ENCODE data around the gene BTBD2. TPM values are rescaled to one million over a fixed set of nuclear protein-coding genes. Genes with fewer than 3 reads are reported as not detected.

BTBD2 gene
- total and polyA plus RNA-seq, 2 of the 13 experiments (the other 11 are each of a cell fraction or from before 2014, with no cell fraction given): 28.1 to 45.3 TPM

- TF ChIP-seq, protein P1, sequence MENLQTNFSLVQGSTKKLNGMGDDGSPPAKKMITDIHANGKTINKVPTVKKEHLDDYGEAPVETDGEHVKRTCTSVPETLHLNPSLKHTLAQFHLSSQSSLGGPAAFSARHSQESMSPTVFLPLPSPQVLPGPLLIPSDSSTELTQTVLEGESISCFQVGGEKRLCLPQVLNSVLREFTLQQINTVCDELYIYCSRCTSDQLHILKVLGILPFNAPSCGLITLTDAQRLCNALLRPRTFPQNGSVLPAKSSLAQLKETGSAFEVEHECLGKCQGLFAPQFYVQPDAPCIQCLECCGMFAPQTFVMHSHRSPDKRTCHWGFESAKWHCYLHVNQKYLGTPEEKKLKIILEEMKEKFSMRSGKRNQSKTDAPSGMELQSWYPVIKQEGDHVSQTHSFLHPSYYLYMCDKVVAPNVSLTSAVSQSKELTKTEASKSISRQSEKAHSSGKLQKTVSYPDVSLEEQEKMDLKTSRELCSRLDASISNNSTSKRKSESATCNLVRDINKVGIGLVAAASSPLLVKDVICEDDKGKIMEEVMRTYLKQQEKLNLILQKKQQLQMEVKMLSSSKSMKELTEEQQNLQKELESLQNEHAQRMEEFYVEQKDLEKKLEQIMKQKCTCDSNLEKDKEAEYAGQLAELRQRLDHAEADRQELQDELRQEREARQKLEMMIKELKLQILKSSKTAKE (CRISPR knock-in tag; IDR thresholded peaks at IDR 0.05; ENCODE audit: borderline replicate concordance): no peak
- TF ChIP-seq ARID5B (CRISPR knock-in tag; IDR thresholded peaks at IDR 0.05) (0 out of 2 replicates have a peak, but pooled peaks have one; percentile 11), ZNF510 (CRISPR knock-in tag; IDR thresholded peaks at IDR 0.05; ENCODE audit: low read depth) (no peak), ZNF180 (CRISPR knock-in tag; IDR thresholded peaks at IDR 0.05; ENCODE audit: borderline replicate concordance, low read depth) (no peak), BCL6 (CRISPR knock-in tag; IDR thresholded peaks at IDR 0.05) (peak; percentile 76), ETV5 (CRISPR knock-in tag; IDR thresholded peaks at IDR 0.05; ENCODE audit: borderline replicate concordance) (no peak)
Observed at GRCh38 chr19:2064788-2065524, 49.4 kb upstream of the BTBD2 start (continued).

All from HepG2 (cell line).